Esophagus muscularis mucosa (tissue), 4 donors: ENCODE measurements around the gene ULK4.

ENCODE experiments used
- CTCF ChIP-seq, 3 experiments: fragments of 200-600 bp in 2 of 3; fragments of 450-650 bp in 1 of 3; sonication (generic) in 2 of 3; IDR thresholded peaks; one replicate each; pipeline ENCODE4 v1.5.1; 2017 to 2019; ENCODE audit warnings: antibody characterized with exemption in 3 of 3, mild to moderate bottlenecking in 2 of 3, moderate library complexity in 1 of 3
- EP300 ChIP-seq: sonication (generic); formaldehyde crosslinking; IDR thresholded peaks from one replicate; pipeline ENCODE4 v1.6.1; 2017; ENCODE audit warnings: antibody characterized with exemption
- POLR2A ChIP-seq: fragments of 450-650 bp; IDR thresholded peaks from one replicate; pipeline ENCODE4 v1.6.1; 2017; ENCODE audit warnings: antibody characterized with exemption, moderate library complexity, mild to moderate bottlenecking, low read depth
- POLR2AphosphoS5 ChIP-seq, 2 donors: sonication (generic); formaldehyde crosslinking; IDR thresholded peaks; one replicate each; pipeline ENCODE4 v1.6.1; 2017; ENCODE audit warnings: antibody characterized with exemption in 2 of 2

DNA sequence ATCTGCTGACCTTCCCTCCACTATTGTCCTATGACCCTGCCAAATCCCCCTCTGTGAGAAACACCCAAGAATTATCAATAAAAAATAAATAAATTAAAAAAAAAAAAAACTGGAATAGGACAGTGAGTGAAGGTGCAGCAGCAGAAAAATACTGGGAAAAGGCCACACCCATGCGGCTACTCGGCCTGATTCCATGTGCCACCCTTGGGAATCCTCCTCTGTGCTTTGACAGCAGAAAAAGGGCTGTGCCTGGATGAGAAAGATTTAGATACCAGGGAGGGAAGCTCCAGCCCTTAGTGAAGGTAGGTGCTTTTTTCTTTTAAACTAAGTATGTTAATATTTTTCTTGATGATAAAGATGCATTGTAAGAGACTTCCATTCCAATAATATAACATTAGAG, 654.8 kb downstream of the ULK4 start:
- TF ChIP-seq CTCF (IDR thresholded peaks at IDR 0.05) (no peak), POLR2A (no peak), EP300 (no peak), POLR2AphosphoS5 (IDR thresholded peaks at IDR 0.05) (no peak)
